Heart left ventricle (tissue), 13 donors: Measurements from ENCODE around the gene MICU1.

Experiments used
- CTCF ChIP-seq, 12 donors: fragments of 200-600 bp; sonication (generic) in 4 of 12; IDR thresholded peaks; one replicate each; pipeline versions ENCODE4 v1.5.0 to v1.8.0; 2018 to 2022; ENCODE audit warnings: antibody characterized with exemption in 12 of 12, mild to moderate bottlenecking in 5 of 12
- POLR2A ChIP-seq, 2 donors: fragments of 450-650 bp; IDR thresholded peaks; one replicate each; pipeline ENCODE4 v1.6.1; 2017; ENCODE audit warnings: antibody characterized with exemption in 2 of 2, mild to moderate bottlenecking in 2 of 2, moderate library complexity in 2 of 2
- donor health status: ischemic (EF 13 %, LVEDD 7.1; RV severe dilation, severe dysfunction).
- donor health status: DM: no; HTN: yes; CAD: no.
- donor health status: DM: no; HTN: no; CAD: no.
- donor health status: ischemic (EF 25% LVEDD 6.9; RV normal size, moderate dysfunction).
- donor health status: ischemic (EF 25% LVEDD 5.7; RV mildly dilated, moderate dysfunction).
- donor health status: ischemic (EF 35%, LVEDD 5.7; RV mildly dilated, moderate dysfunction).
- donor health status: nonischemic (EF 11% LVEDD 7.7; RV severe dilation, severe dysfunction).
- donor health status: DM: yes; HTN: yes; CAD: no.
- donor health status: PGD.
- donor health status: ischemic (EF 29% LVEDD 5.4; RV normal size, mild dysfunction).
- donor health status: nonischemic (EF 23%, LVEDD 6.1; RV moderate dilation, normal function).

- TF ChIP-seq POLR2A (IDR thresholded peaks at IDR 0.05) (no peak), CTCF (IDR thresholded peaks at IDR 0.05) (no peak)
Measured at GRCh38 chr10:72425133-72425532, 200.7 kb downstream of the MICU1 start.
